Stimulated activated CD4-positive, alpha-beta T cell treated with anti-CD3 and anti-CD28 coated beads, TNF-alpha, amount 100 ng/mL, for 1 hour (primary cell): ENCODE results near the gene DAP.
"Not testable (repeated sequence)": the region's sequence is repeated elsewhere in the genome, so short reads cannot be mapped to it uniquely, and the experiment has no call there.

ENCODE experiments used
- DNase-seq, 3 donors: peaks; one replicate each; pipeline ENCODE4 v3.0.0-alpha.2; 2020; ENCODE audit warnings: low read depth in 3 of 3, low spot score in 1 of 3

Gene DAP

DNA sequence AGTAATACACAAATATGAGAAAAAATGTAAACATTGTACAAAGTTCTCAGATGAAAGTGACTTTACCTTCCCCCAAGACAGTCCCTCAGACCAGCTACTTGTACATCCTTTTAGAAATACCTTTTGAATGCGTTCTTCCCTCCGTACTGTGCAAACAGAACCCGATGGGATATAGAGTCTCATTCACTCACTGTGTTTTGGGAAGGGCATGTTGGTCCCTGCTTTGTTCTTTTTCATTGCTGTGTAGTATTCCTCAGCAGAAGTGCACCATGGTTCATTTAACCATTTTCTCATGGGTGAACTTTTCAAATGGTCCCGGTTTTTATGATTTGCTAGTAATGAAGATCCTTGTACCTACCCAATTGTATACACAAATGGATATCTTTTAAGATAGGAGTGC lies 102.8 kb downstream of the DAP start:
- no peak for DNase-seq

DNA sequence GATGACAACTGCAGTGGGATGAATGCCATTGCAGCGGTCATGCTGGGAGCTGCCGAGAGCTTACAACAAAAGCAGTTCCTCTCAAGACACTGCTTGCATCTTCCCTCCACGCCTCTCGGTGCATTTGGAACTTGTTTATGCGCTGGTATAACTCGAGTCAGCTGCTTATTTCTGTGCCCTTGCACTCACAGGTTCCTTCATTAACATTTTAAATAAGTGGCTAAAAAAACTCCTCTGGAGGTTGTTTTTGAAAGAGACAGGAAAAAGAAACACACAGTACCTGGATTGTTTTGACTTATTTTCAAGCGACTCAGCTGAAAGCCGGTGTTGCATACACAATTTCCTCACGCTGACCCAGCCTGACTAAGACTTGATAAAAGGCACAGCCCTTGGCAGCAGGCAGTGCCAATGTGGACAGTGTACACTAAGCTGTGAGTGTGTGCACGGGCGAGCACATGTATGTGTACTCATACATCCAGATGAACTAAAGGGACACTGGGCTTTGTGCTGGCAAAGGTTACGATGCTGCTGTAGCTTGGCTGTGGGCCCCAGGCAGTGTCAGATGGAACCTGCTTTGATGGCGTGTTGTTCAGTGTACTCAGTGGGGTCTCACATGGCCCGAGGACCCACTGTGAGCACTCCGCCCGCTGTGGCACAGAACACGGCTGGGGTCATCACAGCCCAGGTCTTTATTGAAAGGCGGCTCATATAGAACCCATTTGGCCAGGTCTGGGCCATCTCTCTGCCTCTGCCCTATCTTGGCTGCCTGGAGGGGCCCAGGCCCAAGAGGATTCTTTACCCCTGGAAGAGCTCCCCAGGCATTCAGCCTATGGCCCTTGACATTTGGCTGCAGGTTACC lies 104.8 kb downstream of the DAP start:
- no peak for DNase-seq

DNA sequence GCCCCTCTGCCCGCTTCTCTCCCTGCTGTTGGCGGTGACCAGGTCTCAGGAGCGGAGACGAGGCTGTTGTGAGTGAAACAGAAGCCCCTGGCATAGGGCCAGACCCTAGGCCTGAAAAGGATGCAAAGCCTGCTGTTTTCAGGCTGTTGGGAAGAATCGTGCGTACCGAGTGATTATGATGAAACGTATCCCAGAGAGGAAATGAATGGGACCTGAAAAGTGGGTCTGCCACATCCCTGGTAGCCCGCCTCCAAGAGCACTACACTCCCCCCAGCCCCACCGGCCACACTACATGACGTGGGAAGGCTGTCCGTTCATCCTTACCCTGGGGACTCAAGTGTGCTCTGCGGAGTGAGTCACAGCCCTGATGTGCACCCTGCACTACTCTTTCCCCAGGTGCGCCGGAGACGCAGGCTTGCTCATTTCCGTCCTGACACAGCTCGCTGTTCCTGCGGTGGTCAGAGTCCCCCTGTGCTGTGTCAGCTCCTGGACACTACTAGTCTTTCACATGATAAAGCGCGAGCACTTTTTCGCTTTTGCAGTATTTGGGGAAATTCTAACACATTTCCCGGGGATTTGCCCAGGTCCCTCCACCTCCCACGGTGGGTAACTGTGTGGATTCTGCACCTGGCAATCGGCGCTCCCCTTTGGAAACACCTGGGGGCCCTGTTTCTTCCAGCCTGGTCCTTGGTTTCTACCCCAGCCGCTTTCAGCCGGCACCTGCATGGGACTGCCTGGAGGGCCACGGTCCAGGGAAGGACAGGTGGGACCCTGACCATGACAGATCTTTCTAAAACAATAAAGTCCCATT lies 105.7 kb downstream of the DAP start:
- no peak for DNase-seq

DNA sequence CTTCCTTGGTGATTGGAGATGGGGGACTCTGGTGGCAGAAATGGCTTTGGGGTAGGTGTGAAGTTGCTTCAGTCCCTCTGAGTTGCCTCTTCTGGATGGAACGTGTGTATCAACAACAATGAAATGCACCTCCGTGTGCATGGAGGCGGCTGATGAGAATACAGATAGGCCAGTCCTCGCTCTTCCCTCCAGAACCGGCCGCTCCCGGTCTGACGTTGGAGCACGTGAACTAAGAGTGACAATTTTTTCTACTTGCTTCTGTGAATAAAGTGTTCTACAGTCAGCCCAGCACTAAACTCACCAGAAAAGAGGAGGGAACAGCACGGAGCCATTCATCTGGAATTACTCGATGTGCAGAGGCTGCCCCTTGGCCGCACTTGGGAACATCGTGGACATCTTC lies 106.5 kb downstream of the DAP start:
- no peak for DNase-seq

DNA sequence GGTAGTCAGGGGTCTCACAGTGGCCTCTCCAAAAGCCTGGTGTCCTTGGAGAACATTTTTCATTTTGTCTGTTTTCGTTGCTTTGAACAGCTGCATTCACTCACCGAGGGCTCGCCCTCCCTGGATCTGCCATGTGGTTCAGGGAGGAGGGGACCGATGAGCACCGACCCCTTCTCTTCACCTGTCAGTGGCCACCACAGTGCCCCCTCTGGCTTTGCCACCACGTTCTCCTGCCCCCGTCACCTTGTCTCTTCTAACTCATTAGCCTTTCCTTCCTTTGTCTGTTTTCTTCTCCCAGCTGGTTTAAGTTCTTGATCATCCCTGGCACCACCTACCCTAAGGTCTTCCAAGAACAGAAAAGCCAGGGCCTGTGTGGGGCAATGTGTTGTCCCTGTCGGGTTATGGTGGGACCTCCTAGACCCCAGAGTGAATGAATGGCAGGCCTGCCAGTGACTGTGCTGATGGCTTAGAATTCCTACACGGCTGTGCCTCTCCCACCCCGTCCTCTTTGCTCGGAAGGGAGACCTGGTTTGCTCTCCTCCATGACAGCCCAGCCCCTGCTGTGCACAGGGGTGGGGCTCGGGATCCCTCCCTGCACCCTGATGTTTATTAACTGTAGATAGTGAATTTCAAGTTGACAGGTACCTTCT lies 107.2 kb downstream of the DAP start:
- no peak for DNase-seq

DNA sequence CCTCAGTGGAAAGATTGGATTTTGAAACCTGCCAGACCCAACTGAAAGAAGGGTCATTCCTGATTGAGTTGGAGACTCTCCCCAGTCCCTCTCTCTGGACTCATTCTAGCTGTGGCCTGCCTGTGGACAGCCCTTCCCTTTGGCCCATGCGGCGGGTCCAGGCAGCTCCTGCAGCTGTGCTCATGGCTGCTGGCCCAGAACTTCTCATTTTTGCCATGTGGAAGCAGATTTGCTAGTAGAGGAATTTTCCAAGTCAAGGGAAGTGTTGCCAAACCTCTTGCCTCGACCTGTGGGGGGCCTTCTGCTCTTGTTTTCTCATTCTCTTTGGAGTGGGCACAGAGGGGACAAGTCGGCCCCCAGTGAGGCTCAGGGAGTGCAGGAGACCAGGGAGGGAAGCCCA lies 108.0 kb downstream of the DAP start:
- DNase-seq = no peak

DNA sequence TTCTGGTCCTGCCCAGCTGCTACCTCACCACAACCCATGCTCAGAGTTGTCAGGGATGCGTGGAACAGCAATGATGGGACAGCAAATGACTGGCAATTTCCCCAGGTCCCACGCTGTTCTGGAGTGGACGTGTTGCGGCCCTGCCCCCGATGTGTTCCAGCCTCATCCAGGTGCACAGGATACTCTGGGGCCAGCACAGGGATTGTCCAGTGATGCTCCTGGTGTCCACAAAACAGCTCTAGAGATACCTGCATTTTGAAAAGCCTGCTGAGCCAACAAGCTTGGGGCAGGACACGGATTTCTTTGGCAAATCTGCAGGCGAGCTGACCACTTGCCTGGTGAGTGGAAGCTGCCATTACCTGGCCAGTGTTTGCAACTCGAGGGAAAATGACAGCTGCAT lies 108.4 kb downstream of the DAP start:
- no peak for DNase-seq

DNA sequence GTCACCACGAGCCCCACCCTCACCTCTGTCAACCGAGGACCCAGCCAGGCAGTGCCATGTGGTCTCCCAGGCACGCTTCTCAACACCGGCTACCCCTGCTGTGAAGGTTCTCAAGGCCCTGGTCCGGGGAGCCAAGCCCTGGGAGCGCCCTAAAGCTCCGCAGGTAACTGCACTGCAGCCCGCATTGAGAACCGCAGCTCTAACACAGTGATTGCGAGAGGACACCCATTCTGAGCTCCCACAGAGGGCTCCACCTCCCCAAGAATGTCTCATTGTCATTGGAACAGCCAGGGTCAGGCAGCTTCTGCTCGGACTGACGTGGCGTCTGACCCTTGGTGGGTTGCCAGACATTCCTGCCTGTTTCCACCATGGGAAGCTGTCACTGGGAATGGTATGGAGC lies 108.9 kb downstream of the DAP start:
- no peak for DNase-seq

DNA sequence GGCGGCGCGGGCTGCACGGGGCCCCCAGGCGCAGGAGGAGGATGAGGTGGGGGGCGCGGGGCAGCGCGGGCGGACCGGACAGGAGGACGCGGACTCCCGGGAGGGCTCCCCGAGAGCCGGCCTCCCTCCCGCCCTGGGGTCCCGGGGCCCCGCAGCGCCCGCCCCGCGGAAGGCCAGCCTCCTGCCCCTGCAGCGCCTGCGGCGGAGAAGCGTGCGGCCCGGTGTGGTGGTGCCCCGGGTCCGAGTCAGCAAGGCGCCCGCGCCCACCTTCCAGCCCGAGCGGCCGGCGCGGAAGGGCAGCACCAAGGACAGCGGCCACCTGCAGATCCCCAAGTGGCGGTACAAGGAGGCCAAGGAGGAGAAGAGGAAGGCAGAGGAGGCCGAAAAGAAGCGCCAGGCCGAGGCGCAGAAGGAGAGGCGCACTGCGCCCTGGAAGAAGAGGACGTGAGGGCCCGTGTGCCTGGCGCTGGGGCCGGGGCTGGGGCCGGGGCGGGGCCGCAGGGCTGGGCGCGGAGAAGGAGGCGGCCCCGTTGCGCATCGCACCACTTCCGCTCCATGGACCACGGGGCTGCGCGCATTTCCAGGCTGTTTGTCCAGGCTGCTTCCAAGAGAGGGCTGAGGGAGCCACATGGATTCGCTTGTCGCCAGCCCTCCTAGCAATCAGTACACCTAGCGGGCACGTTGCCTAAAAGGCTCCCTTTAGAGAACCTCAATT lies 111.2 kb downstream of the DAP start:
- no peak for DNase-seq

DNA sequence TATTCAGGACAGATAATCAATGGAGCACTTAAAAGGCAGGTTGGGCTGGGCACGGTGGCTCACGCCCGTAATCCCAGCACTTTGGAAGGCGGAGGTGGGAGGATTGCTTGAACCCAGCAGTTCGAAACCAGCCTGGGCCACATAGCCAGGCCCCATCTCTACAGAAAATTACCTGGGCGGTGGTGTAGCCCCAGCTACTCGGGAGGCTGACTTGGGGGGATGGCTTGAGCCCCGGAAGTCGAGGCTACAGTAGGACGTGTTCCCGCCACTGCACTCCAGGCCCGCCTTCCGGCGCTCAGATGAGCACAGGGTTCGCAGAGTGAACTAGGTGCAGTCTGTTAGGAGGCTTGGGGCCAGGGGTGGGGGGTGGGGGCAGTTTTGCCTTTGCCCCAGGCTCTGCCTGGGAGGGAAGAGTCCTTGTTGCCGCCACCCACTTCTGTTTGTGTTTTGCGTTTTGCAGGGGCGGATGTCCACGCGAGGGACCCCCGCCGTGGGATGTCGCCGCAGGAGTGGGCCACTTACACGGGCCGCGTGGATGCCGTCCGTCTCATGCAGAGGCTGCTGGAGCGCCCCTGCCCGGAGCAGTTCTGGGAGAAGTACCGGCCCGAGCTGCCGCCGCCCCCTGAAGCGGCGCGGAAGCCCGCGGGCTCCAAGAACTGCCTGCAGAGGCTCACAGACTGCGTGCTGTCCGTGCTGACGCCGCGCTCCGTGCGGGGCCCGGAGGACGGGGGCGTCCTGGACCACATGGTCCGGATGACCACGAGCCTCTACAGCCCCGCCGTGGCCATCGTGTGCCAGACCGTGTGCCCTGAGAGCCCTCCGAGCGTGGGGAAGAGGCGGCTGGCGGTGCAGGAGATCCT lies 112.0 kb downstream of the DAP start:
- no peak for DNase-seq

DNA sequence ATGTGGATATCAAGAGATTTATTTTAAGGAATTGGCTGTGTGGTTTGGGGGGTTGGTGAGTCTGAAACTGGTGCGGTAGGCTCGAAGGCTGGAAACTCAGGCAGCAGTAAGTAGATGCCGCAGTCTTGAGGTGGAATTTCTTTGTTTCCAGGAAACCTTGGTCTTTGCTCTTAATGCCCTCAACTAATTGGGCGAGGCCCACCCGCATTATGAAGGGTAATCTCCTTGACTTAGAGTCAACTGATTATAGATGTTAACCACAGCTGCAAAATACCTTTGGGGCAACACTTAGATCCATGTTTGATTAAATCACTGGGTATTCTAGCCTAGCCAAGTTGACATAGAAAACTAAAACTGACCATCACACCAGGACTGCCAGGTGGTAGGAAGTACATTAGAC lies 113.4 kb downstream of the DAP start:
- DNase-seq = no peak

DNA sequence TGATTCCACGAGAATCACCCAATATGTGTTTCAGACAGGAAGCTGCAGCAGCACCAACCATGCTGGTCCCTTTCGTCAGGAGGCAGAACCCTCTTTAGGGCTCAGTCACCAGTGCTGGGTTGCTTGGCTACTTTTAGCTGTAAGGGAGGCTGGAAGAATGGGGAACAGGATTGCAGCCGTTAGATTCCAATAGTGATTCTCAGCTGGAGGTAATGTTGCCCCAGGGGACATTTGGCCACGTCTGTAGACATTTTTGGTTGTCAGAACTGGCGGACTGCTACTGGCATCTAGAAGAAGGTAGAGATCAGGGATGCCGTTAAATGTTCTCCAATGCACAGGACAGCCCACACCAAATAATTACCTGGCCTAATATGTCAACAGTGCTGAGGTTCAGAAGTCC lies 115.4 kb downstream of the DAP start:
- no peak for DNase-seq

DNA sequence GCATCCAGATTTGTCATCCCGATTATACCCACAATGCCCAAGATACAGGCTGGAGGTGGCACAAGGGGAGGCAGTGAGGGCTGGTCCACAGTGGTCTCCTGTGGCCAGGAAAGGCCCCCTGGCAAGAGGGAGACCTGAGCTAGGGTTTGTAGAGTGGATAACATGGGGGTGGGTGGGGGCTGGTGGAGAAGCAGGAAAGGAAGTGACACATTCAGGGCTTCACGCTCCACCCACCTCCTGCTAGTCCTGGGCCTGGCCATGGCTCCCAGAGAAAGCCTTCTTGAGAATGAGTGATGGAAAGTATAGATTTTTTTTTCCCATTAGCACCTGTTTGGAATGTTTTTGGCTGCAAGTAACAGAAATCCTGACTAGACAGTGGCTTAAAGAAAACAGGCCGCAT lies 115.9 kb downstream of the DAP start:
- no peak for DNase-seq

DNA sequence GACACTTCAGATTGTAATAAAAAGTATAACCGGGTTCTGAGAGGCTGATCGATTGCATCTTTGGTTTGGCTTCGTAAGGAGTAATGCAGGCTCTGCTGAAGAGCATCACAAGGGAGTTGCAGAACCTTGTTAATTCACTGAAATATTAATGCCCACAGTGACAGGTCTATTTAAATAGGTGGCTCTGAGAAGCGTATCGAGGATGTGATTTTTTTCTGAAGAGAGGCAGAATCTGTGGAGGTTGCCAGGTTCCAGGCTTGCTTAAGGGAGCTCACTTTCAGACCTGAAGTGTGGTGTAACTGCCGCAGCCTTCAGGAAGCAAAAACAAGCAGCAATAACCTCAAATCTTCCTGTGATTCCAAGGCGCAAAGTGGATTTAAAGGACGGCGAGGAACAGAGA lies 116.8 kb downstream of the DAP start:
- DNase-seq = no peak

DNA sequence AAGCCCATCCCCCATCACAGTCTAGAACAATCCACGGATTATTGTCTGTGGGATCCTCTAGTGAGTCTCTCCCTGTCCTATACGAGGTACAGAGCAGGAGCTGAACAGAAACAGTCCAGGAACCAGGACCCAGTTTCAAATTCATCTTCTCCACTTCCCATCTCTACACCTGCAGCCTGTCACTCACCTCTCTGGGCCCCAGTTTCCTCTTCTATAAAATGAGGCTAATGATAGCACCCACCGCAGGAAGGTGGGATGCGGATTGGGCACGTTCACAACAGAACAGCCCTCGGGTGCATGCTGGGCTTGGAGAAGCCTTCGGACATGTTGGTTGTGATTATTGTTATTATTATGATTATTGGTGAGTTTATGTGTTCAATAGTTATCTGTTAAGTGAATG lies 118.7 kb downstream of the DAP start:
- DNase-seq = no peak

DNA sequence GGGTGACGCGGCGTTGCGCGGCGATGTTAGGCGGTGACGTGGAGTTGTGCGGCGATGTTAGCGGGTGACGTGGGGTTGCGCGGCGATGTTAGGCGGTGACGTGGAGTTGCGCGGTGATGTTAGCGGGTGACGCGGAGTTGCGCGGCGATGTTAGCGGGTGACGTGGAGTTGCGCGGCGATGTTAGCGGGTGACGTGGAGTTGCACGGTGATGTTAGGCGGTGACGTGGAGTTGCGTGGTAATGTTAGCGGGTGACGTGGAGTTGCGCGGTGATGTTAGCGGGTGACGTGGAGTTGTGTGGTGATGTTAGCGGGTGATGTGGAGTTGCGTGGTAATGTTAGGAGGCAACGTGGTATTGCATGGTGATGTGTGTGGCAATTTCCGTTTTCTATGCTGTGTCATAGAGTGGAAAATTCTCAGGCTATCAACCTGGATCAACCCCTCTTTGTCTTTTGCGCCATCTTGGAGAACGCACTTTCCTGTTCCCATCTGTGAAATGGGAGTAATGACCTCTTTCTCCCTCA lies 121.1 kb downstream of the DAP start:
- no peak for DNase-seq

DNA sequence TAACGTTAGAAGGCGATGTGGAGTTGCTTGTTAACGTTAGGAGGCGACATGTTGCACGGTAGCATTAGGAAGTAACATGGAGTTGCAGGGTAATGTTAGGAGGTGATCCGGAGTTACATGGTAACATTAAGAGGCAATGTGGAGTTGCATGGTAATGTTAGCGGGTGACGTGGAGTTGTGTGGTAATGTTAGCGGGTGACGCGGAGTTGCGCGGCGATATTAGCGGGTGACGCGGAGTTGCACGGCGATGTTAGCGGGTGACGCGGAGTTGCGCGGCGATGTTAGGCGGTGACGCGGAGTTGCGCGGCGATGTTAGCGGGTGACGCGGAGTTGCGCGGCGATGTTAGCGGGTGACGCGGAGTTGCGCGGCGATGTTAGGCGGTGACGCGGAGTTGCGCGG lies 122.3 kb downstream of the DAP start:
- DNase-seq = not testable (repeated sequence)

DNA sequence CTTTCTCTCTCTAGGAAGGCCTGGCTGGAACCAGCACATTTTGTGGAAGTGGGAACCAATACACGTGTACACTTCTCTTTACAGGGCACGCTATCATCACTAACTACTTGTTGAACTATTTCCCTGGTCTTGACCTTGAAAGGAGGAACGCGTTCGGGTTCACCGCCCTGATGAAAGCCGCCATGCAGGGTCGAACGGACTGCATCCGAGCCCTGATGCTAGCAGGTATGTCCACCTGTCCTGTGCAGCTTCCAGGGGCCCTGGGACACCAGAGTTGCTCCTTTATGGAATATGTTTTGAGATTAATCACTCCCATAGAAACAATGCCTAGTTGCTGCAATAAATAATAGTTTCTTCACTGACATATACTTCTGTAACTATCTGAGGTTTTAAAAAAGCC lies 123.1 kb downstream of the DAP start:
- no peak for DNase-seq

DNA sequence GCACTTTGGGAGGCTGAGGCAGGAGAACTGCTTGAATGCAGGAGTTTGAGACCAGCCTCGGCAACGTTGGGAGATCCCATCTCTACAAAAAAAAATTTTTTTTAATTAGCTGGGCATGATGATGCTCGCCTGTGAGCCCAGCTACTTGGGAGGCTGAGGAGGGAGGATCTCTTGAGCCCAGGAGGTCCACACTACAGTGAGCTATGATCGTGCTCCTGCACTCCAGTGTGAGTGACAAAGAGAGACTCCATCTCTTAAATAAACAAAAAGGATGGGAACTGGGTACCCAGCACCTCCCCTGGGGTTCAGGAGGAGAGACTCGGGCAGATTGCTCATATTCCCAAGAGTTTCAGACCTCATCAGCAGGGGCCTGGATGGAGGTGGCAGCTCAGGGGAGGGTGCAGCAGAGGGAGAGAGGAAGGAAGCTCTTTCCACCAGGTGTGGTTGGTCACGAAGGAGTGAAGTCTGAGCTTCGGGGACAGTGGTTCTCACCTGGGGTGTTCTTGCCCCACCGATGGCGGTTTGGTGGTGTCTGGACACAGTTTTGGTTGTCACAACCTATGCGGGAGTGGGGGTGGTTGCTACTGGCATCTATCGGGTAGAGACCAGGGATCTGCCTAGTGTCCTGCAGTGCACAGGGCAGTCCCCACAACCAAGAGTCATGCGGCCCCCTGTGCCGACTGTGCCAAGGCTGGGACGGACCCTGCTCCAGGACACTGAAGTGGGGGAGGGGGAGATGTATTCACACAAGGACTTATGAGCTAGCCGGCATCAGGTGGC lies 124.5 kb downstream of the DAP start:
- DNase-seq = no peak
